GM23248 (cell line): Measurements from ENCODE around the gene ACYP1. TPM values are rescaled to one million over a fixed set of nuclear protein-coding genes. Genes with fewer than 3 reads are reported as not detected.

Experiments
- DNase-seq: peaks from one replicate; pipeline ENCODE4 v3.0.0-alpha.2; 2015
- H2AFZ ChIP-seq: fragments of 200-600 bp; sonication (generic); 2 replicates; pipeline ENCODE4 v1.6.1; 2016; ENCODE audit warnings: antibody characterized with exemption
- H3F3A ChIP-seq: fragments of 200-600 bp; sonication (generic); 2 replicates; pipeline ENCODE4 v1.6.1; 2016; ENCODE audit warnings: mild to moderate bottlenecking, antibody characterized with exemption, mixed run types; ENCODE audit not compliant: insufficient read depth
- H3K27ac ChIP-seq: fragments of 200-600 bp; sonication (generic); 2 replicates; pipeline ENCODE4 v1.5.1; 2016; ENCODE audit warnings: mild to moderate bottlenecking
- H3K27me3 ChIP-seq: fragments of 200-600 bp; sonication (generic); replicated peaks from 2 replicates; pipeline ENCODE4 v1.6.1; 2016; ENCODE audit warnings: mild to moderate bottlenecking; ENCODE audit not compliant: insufficient read depth
- H3K36me3 ChIP-seq: fragments of 200-600 bp; sonication (generic); 2 replicates; pipeline ENCODE4 v1.6.1; 2016; ENCODE audit warnings: low read depth, mild to moderate bottlenecking
- H3K4me1 ChIP-seq: fragments of 200-600 bp; sonication (generic); 2 replicates; pipeline ENCODE4 v1.6.1; 2016; ENCODE audit warnings: mild to moderate bottlenecking; ENCODE audit not compliant: insufficient read depth
- H3K4me2 ChIP-seq: fragments of 200-600 bp; sonication (generic); one replicate; pipeline ENCODE4 v1.6.1; 2016; ENCODE audit warnings: mild to moderate bottlenecking; ENCODE audit not compliant: unreplicated experiment
- H3K4me3 ChIP-seq: fragments of 200-600 bp; sonication (generic); 2 replicates; pipeline ENCODE4 v1.5.1; 2016; ENCODE audit warnings: mild to moderate bottlenecking
- H3K79me2 ChIP-seq: fragments of 200-600 bp; sonication (generic); 2 replicates; pipeline ENCODE4 v1.6.1; 2016; ENCODE audit warnings: mild to moderate bottlenecking; ENCODE audit not compliant: insufficient read depth
- H3K9ac ChIP-seq: fragments of 200-600 bp; sonication (generic); 2 replicates; pipeline ENCODE4 v1.6.1; 2016; ENCODE audit warnings: mild to moderate bottlenecking
- H3K9me2 ChIP-seq: fragments of 200-600 bp; sonication (generic); 2 replicates; pipeline ENCODE4 v1.6.1; 2016; ENCODE audit warnings: mixed run types, mild to moderate bottlenecking, moderate library complexity; ENCODE audit not compliant: insufficient read depth
- H3K9me3 ChIP-seq: fragments of 200-600 bp; sonication (generic); one replicate; pipeline ENCODE4 v1.6.1; 2017; ENCODE audit warnings: low read depth
- H4K20me1 ChIP-seq: fragments of 200-600 bp; sonication (generic); 2 replicates; pipeline ENCODE4 v1.6.0; 2016; ENCODE audit not compliant: insufficient read depth
- EZH2 ChIP-seq: fragments of 200-600 bp; sonication (generic); IDR thresholded peaks from 2 replicates; pipeline ENCODE4 v1.6.1; 2018; ENCODE audit warnings: antibody characterized with exemption, mild to moderate bottlenecking; ENCODE audit not compliant: insufficient read depth, poor library complexity, severe bottlenecking
- EZH2phosphoT487 ChIP-seq: fragments of 200-600 bp; sonication (generic); IDR thresholded peaks from 2 replicates; pipeline ENCODE4 v1.6.1; 2018; ENCODE audit warnings: antibody characterized with exemption, moderate library complexity, mild to moderate bottlenecking, low read depth; ENCODE audit not compliant: insufficient read depth
- WGBS, 2 experiments: methylation state at CpG; one replicate each; pipeline ENCODE4 v1.1.6; 2015 to 2017; ENCODE audit warnings: low lambda C conversion rate in 2 of 2, low coverage in 1 of 2; ENCODE audit errors: missing lambda C conversion rate in 2 of 2; 5-methylcytosine and 5-hydroxymethylcytosine counted together
- in situ Hi-C: fragments of 300-500 bp; cut with MboI; formaldehyde crosslinking; loops from 2 replicates; pipeline ENCODE4 v1.15.0; 2020
- polyA plus RNA-seq: library from polyadenylated mRNA; unstranded; fragments of >200 nt; fragmentation: Nextera tagmentation; extraction: Ambion mirVana; gene quantifications from 2 replicates; pipeline ENCODE4 v1.2.1, GENCODE V29; 2016
- total RNA-seq: library from RNA; depleted of rRNA; stranded (reverse); fragments of >200 nt; shearing (Covaris generic); gene quantifications from 2 replicates; pipeline ENCODE4 v1.2.3, GENCODE V29; 2014

Gene ACYP1
- total and polyA plus RNA-seq, 2 experiments from 2014 or later = 7.3 to 19.3 TPM

DNA sequence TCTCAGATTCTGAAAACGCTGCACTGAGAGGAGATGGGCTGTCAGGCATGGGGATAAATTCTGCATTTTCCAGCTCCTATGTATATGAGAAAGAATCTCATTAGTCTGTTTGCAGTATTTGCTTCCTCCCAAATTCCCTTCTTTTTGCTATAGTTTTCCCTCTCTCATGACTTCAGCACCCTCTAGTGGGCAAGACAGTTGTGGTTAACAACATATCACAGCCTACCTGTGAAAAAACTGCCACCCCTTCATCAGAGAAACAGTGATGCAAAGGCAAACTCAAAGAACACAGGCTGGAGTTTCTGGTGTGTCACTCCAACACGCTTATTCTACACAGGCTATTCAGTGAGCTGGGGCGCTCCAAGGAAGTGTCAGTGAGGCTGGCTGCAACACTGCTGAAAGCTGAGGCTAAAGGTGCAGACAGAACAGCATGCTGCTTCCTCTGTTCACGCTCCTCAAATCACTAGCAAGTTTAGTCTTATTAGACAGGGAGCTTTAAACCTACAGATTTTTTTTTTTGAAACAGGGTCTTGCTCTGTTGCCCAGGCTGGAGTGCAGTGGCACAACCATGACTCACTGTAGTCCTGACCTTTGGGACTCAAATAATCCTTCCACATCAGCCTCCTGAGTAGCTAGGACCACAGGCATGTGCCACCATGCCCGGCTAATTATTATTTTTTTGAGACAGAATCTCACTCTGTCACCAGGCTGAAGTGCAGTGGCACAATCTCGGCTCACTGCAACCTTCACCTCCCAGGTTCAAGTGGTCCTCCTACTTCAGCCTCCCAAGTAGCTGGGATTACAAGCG, 24.9 kb upstream of the ACYP1 start:
- in situ Hi-C loops = no loop called here
- WGBS, 2 experiments = 71 to 74% methylated on average over 7 of the region's 7 CpGs
- H3K36me3 ChIP-seq = peaks cover 52% of the 10 kb centered on the region

DNA sequence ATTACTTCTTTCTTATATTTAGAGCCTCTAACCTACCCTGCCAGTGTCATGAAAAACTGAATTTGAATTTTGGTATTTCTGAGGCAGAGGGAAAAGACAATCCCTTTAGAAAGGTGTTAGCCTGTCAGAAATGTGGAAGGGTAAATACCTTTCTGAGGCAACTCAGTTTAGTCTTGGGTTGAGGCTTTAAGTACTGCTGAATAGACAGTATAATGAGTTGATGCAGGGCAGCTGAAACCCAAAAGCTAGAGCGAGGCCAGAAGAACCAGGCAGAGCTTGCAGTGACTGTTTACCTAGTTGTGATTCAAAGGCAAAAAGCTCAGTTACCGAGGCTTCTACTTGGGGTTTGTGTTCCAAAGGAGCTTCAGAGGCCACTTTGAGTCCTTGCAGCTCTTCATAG, 24.3 kb upstream of the ACYP1 start:
- Histone ChIP-seq H3K27me3 (no peaks in the 10 kb centered on the region), H3K79me2 (no peaks in the 10 kb centered on the region), H3K27ac (no peak overlapping the region), H3K4me3 (no peak overlapping the region), H2AFZ (no peak overlapping the region), H3K4me2 (no peak overlapping the region), H3K9me2 (no peaks in the 10 kb centered on the region), H4K20me1 (no peaks in the 10 kb centered on the region), H3K9me3 (no peaks in the 10 kb centered on the region), H3F3A (peaks cover 5% of the 10 kb centered on the region; the same call in 1 of the 2 replicates), H3K36me3 (peaks cover 55% of the 10 kb centered on the region), H3K9ac (no peak overlapping the region), H3K4me1 (no peaks in the 10 kb centered on the region)
- WGBS, 2 experiments = 86 to 88% methylated on average over 2 of the region's 2 CpGs
- no peak for DNase-seq
- in situ Hi-C loops = no loop called here
- TF ChIP-seq EZH2phosphoT487 = no peak
- TF ChIP-seq EZH2 = no peak

More for the DNA sequence above, 24.9 kb upstream of the ACYP1 start:
- H3K79me2 ChIP-seq = no peaks in the 10 kb centered on the region
- peak; percentile 76 for DNase-seq
- TF ChIP-seq EZH2phosphoT487 = no peak
- TF ChIP-seq EZH2 = no peak
- no peak overlapping the region for H3K27ac ChIP-seq
- H3K9me3 ChIP-seq = no peaks in the 10 kb centered on the region
- no peaks in the 10 kb centered on the region for H3K27me3 ChIP-seq
- no peaks in the 10 kb centered on the region for H3K9me2 ChIP-seq
- no peak overlapping the region for H2AFZ ChIP-seq
- no peak overlapping the region for H3K4me3 ChIP-seq
- H4K20me1 ChIP-seq = no peaks in the 10 kb centered on the region
- no peaks in the 10 kb centered on the region for H3K4me1 ChIP-seq
- peaks cover 5% of the 10 kb centered on the region; the same call in 1 of the 2 replicates for H3F3A ChIP-seq
- no peak overlapping the region for H3K9ac ChIP-seq
- H3K4me2 ChIP-seq = no peak overlapping the region

DNA sequence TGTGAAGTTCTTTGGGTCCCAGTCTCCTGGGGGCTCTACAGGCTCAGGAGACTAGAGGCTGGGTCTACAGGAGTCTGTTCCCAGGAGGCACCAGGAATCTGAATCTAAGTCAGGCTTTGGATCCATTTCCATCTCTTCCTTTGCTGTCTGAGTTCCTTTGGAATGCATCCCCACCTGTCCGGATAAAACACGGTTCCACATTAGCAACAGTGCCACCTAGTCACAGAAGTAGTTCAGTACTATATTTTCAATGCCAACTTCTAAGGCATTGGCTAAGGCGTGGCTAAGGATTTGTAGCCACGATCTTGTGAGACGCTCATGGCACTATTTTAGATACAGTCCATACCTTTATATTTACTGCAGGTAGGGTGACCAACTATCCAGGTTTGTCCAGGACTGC, 20.7 kb upstream of the ACYP1 start:
- Histone ChIP-seq H3K4me2 (no peak overlapping the region), H3K4me1 (no peaks in the 10 kb centered on the region), H2AFZ (no peak overlapping the region), H3K79me2 (no peaks in the 10 kb centered on the region), H3K36me3 (peaks cover 49% of the 10 kb centered on the region), H3K9me3 (no peaks in the 10 kb centered on the region), H3F3A (no peaks in the 10 kb centered on the region; the same call in 1 of the 2 replicates), H3K27ac (no peak overlapping the region), H3K27me3 (no peaks in the 10 kb centered on the region), H3K9ac (no peak overlapping the region), H3K9me2 (no peaks in the 10 kb centered on the region), H3K4me3 (no peak overlapping the region), H4K20me1 (no peaks in the 10 kb centered on the region)
- TF ChIP-seq EZH2phosphoT487 (no peak), EZH2 (no peak)
- no peak for DNase-seq
- in situ Hi-C loops = no loop called here
- 40 to 46% methylated on average over 5 of the region's 5 CpGs for WGBS, 2 experiments

DNA sequence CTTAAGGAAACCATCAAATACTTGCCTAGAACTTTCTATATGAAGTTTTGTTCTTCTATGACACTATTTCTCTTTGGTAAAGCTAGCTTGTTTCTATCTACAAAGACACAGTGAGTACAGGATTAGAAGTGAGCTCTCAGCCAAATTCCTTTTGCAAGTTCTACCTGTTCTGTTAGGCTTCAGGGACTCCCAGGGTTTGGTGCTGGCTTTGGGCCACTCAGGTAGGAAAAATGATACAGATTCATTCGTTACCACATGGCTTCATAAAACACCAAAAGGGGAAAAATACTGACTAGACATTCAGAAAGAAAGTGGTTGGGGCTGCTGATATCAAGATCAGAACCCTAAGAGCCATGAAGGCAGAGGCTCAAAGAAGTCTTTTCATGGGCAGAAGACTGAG, 19.4 kb upstream of the ACYP1 start:
- in situ Hi-C loops = no loop called here
- H3K9me3 ChIP-seq = no peaks in the 10 kb centered on the region
- no peaks in the 10 kb centered on the region; the same call in 1 of the 2 replicates for H3F3A ChIP-seq
- no peak overlapping the region for H3K4me3 ChIP-seq
- H3K4me1 ChIP-seq = no peaks in the 10 kb centered on the region
- H3K9me2 ChIP-seq = no peaks in the 10 kb centered on the region
- H3K9ac ChIP-seq = no peak overlapping the region
- H4K20me1 ChIP-seq = no peaks in the 10 kb centered on the region
- peaks cover 48% of the 10 kb centered on the region for H3K36me3 ChIP-seq
- WGBS, 2 experiments = 93 to 97% methylated on average over 1 of the region's 1 CpG
- TF ChIP-seq EZH2phosphoT487 (no peak), EZH2 (no peak)
- no peaks in the 10 kb centered on the region for H3K79me2 ChIP-seq
- no peak overlapping the region for H3K4me2 ChIP-seq
- H2AFZ ChIP-seq = no peak overlapping the region
- no peak for DNase-seq
- no peak overlapping the region for H3K27ac ChIP-seq
- no peaks in the 10 kb centered on the region for H3K27me3 ChIP-seq
